Spleen (tissue), 11 donors: ENCODE data around the gene LDLRAP1. TPM values are rescaled to one million over a fixed set of nuclear protein-coding genes. Genes with fewer than 3 reads are reported as not detected.

Experiments
- DNase-seq: peaks from one replicate; pipeline ENCODE4 v3.0.0-alpha.2; 2020
- H3K27ac ChIP-seq, 8 donors: fragments of 200-600 bp; sonication (generic) in 7 of 8; 1 replicate in 4 of 8; 2 replicates in 4 of 8; pipeline versions ENCODE4 v1.5.0 to v1.8.0; 2016 to 2021; ENCODE audit warnings: inconsistent platforms in 4 of 8, mild to moderate bottlenecking in 4 of 8, moderate library complexity in 1 of 8
- H3K27me3 ChIP-seq, 7 donors: fragments of 200-600 bp; sonication (generic) in 6 of 7; replicated peaks in 1 of 7; 1 replicate in 4 of 7; 2 replicates in 3 of 7; pipeline versions ENCODE4 v1.5.0 to v1.8.0; 2016 to 2021; ENCODE audit warnings: inconsistent platforms in 3 of 7, mild to moderate bottlenecking in 1 of 7
- H3K36me3 ChIP-seq, 6 donors: fragments of 200-600 bp; sonication (generic) in 5 of 6; 1 replicate in 4 of 6; 2 replicates in 2 of 6; pipeline versions ENCODE4 v1.5.0 to v1.8.0; 2016 to 2021; ENCODE audit warnings: inconsistent platforms in 2 of 6
- H3K4me1 ChIP-seq, 6 donors: fragments of 200-600 bp; sonication (generic) in 5 of 6; 1 replicate in 3 of 6; 2 replicates in 3 of 6; pipeline versions ENCODE4 v1.5.0 to v1.8.0; 2016 to 2021; ENCODE audit warnings: inconsistent platforms in 3 of 6
- H3K4me3 ChIP-seq, 8 donors: fragments of 200-600 bp; sonication (generic) in 7 of 8; 1 replicate in 4 of 8; 2 replicates in 4 of 8; pipeline versions ENCODE4 v1.5.0 to v1.8.0; 2016 to 2021; ENCODE audit warnings: inconsistent platforms in 4 of 8, mild to moderate bottlenecking in 4 of 8, moderate library complexity in 2 of 8
- H3K9me3 ChIP-seq, 8 donors: fragments of 200-600 bp; sonication (generic) in 7 of 8; 1 replicate in 4 of 8; 2 replicates in 4 of 8; pipeline versions ENCODE4 v1.5.0 to v1.8.0; 2016 to 2021; ENCODE audit warnings: inconsistent platforms in 4 of 8
- POLR2A ChIP-seq, 3 donors: fragments of 450-650 bp; IDR thresholded peaks; one replicate each; pipeline ENCODE4 v1.5.1; 2017; ENCODE audit warnings: antibody characterized with exemption in 3 of 3, mild to moderate bottlenecking in 1 of 3
- POLR2AphosphoS5 ChIP-seq, 3 donors: sonication (generic); formaldehyde crosslinking; IDR thresholded peaks; one replicate each; pipeline ENCODE4 v1.5.1; 2017; ENCODE audit warnings: antibody characterized with exemption in 3 of 3
- WGBS, 5 donors: extraction: QIAGEN DNeasy Blood & Tissue Kit in 3 of 5; methylation state at CpG; one replicate each; pipeline versions ENCODE4 v1.1.5 to v1.1.7; 2013 to 2018; 5-methylcytosine and 5-hydroxymethylcytosine counted together
- intact Hi-C: fragments of 100-400 bp; cut with DNase I; formaldehyde crosslinking; loops from one replicate; pipeline ENCODE4 v1.15.0; 2023; ENCODE audit warnings: low total_unique reads
- polyA plus RNA-seq, 3 donors: library from polyadenylated mRNA; stranded (reverse); fragments of 200-250 nt; gene quantifications; one replicate each; pipeline ENCODE4 v1.2.1, GENCODE V29; 2013
- total RNA-seq, 7 donors: library from RNA; depleted of rRNA in 3 of 7; stranded (reverse); fragments of >200 nt in 3 of 7; fragmentation: NEBNext Ultra II Directional in 4 of 7; extraction: Animal tissue kit (Norgen Biotek cat#: 25700) in 4 of 7; gene quantifications; one replicate each; pipeline versions ENCODE4 v1.1.0 to v1.2.1, GENCODE V29; 2016 to 2021
- TF ChIP-seq, protein P1 (sequence below), 11 experiments: fragments of 200-600 bp in 7 of 11; fragments of 450-650 bp in 4 of 11; sonication (generic) in 4 of 11; IDR thresholded peaks in 8 of 11; conservative IDR thresholded peaks in 3 of 11; 1 replicate in 7 of 11; 2 replicates in 4 of 11; pipeline versions ENCODE4 v1.4.0 to v1.8.0; 2016 to 2021; ENCODE audit warnings: antibody characterized with exemption in 11 of 11, inconsistent platforms in 4 of 11, mild to moderate bottlenecking in 1 of 11
- donor health status: healthy with polysubstance abuse.
- donor health status: DM: no; HTN: no; CAD: no; lungs with moderate emphysema.
- donor health status: DM: no; HTN: no; CAD: no.
- donor health status: Bipolar disorder and iron deficiency.
- donor health status: healthy.
- donor health status: DM: no; HTN: no; CAD: no.
- donor health status: DM: yes; HTN: yes; CAD: no.

The LDLRAP1 gene
- total and polyA plus RNA-seq, 10 donors = 21.7 to 105 (median 72.4) TPM

DNA sequence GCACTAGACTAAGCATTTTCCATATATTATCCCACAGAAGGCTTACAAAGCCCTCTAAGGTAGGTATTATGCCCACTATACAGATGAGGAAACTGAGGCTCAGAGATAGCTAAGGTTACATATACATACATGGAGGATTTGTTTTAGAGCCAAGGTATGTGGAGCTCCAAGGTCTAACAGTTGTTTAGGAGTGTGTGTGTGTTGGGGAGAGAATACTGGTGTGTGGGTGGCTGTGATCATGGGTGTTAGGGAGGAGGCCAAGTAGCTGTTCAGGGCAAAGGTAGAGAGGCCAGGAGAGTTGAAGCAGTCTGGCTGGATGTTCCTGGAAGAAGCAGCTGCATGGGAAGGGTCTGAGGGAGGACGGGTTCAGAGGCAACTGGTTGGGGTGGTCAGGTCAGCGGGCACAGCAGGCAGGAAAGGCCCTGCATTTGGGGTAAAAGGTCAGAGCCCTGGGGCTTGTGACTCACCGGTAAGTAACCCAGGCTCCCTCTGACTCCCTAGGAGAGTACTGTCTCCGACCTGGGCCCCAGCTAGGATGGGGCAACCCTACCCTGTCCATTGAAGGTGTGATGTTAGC lies 5.1 kb upstream of the LDLRAP1 start:
- H3K27ac ChIP-seq = no peak overlapping the region
- no peaks in the 10 kb centered on the region for H3K9me3 ChIP-seq
- WGBS, 5 donors = 80 to 95% (median 84%) methylated on average over 4 of the region's 4 CpGs
- peak; percentile 10 for DNase-seq
- H3K4me1 ChIP-seq = peaks cover 0 to 34% (median 17%) of the 10 kb centered on the region in 6 donors
- H3K27me3 ChIP-seq = no peaks in the 10 kb centered on the region
- TF ChIP-seq POLR2A (IDR thresholded peaks at IDR 0.05) = no peak
- TF ChIP-seq, protein P1, sequence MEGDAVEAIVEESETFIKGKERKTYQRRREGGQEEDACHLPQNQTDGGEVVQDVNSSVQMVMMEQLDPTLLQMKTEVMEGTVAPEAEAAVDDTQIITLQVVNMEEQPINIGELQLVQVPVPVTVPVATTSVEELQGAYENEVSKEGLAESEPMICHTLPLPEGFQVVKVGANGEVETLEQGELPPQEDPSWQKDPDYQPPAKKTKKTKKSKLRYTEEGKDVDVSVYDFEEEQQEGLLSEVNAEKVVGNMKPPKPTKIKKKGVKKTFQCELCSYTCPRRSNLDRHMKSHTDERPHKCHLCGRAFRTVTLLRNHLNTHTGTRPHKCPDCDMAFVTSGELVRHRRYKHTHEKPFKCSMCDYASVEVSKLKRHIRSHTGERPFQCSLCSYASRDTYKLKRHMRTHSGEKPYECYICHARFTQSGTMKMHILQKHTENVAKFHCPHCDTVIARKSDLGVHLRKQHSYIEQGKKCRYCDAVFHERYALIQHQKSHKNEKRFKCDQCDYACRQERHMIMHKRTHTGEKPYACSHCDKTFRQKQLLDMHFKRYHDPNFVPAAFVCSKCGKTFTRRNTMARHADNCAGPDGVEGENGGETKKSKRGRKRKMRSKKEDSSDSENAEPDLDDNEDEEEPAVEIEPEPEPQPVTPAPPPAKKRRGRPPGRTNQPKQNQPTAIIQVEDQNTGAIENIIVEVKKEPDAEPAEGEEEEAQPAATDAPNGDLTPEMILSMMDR (IDR thresholded peaks at IDR 0.05 in 8 of 11, conservative IDR thresholded peaks at IDR 0.05 in 3 of 11) = no peak
- TF ChIP-seq POLR2AphosphoS5 (IDR thresholded peaks at IDR 0.05) = no peak
- intact Hi-C loops = no loop called here
- no peaks in the 10 kb centered on the region for H3K36me3 ChIP-seq
- H3K4me3 ChIP-seq = no peak overlapping the region

DNA sequence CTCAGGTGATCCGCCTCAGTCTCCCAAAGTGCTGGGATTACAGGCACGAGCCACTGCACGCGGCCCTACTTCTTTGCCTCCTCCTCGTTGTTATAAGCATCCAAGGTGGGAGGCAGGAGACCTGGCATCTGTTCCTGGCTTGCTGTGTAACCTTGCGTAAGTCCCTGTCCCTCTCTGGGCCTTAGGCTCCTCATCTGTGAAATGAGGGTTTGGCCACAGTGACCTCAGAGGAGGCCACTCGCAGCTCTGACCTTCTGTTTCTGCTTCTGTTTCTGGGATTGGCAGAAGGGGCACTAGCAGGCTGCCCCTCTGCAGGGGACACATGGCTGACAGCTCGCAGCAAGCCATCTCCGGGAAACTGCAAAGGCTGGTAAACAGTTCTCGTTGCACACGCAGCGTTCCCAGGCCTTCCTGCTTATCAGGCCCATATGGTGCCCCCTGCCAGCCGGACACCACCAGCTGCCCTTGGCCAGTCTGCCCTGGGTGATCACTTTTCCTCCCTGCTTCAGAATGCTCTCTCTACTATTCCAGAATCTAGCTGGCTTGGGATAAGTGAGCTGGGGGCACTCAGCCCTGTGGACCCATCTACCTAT lies 2.6 kb upstream of the LDLRAP1 start:
- intact Hi-C loops = no loop called here
- 79 to 91% (median 86%) methylated on average over 13 of the region's 13 CpGs for WGBS, 5 donors
- Histone ChIP-seq H3K4me1 (peaks cover 8 to 57% (median 39%) of the 10 kb centered on the region in 6 donors), H3K27me3 (peaks cover 0 to 4% (median 0%) of the 10 kb centered on the region in 7 donors), H3K4me3 (no peak overlapping the region), H3K9me3 (no peaks in the 10 kb centered on the region), H3K36me3 (peaks cover 0 to 2% (median 0%) of the 10 kb centered on the region in 6 donors), H3K27ac (peak overlapping the region in 6 of 8 donors; percentile 36 to 92 (median 72))
- TF ChIP-seq, protein P1 (IDR thresholded peaks at IDR 0.05 in 8 of 11, conservative IDR thresholded peaks at IDR 0.05 in 3 of 11) = no peak
- TF ChIP-seq POLR2AphosphoS5 (IDR thresholded peaks at IDR 0.05) = peak; percentile 78 to 83 (median 79)
- DNase-seq = no peak

DNA sequence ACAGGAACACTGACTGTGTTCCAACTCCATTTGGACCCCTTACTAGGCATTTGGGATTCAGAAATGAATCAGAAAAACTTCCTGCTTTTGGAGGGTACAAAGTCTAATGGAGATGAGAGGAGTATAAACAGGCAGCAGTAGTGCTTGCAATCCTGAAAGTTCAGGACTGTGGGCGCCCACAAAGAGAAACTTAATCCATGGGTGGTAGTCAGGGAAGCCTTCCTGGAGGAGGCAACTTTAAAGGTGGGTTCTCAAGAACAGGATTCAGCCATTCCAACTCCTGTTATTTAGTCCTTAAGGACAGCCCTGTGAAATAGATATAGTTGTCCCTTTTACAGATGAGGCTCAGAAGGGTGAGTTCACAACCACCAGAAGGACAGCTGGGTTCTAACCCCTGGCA lies 2.0 kb upstream of the LDLRAP1 start:
- no peak for DNase-seq
- Histone ChIP-seq H3K9me3 (no peaks in the 10 kb centered on the region), H3K4me3 (no peak overlapping the region), H3K27ac (peak overlapping the region in 6 of 8 donors; percentile 36 to 92 (median 72)), H3K36me3 (peaks cover 0 to 6% (median 0%) of the 10 kb centered on the region in 6 donors), H3K27me3 (peaks cover 0 to 4% (median 0%) of the 10 kb centered on the region in 7 donors), H3K4me1 (peaks cover 12 to 63% (median 45%) of the 10 kb centered on the region in 6 donors)
- TF ChIP-seq POLR2A (IDR thresholded peaks at IDR 0.05) = no peak
- no peak for TF ChIP-seq POLR2AphosphoS5 (IDR thresholded peaks at IDR 0.05)
- TF ChIP-seq, protein P1 (IDR thresholded peaks at IDR 0.05 in 8 of 11, conservative IDR thresholded peaks at IDR 0.05 in 3 of 11) = no peak
- intact Hi-C loops = no loop called here
- WGBS, 5 donors = 86 to 100% (median 93%) methylated on average over 1 of the region's 1 CpG

DNA sequence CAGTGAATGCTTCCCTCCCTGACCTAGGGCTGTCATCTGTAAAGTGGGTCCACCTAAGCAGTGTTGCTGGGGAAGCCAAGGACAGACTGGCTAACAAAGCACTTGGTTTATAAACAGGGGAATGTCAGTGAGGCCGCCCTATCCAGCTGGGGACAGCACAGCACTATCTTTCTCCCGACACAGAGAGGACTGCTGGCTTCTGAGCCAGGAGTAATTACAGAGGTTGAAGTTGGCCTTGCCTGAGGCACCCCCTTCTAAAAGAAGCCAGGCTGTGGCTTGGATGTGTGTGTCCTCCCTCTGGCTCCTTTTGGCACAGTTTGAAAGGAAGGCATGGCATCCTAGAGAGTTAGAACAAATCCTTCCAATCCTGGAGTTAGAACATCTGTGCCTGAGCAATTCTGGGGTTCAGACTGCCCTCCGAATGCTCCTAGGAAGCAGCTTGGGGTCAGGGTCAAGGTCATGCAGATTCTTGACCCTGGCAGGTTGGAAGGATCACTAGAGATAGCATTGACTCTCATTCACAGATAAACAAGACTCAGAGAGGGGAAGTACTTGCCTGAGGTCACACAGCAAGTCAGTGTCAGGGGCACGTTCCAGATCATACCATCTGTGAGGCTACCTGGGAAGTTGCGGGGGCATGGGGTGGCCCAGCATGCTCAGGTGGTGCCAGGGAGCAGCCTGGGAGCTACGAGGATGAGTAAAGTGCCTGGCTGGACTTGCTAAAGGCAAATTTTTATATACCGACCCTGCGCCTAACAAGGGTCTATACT lies 1.3 kb upstream of the LDLRAP1 start:
- DNase-seq = no peak
- Histone ChIP-seq H3K27ac (peak overlapping the region in 6 of 8 donors; percentile 39 to 92 (median 79)), H3K36me3 (peaks cover 0 to 6% (median 0%) of the 10 kb centered on the region in 6 donors), H3K9me3 (no peaks in the 10 kb centered on the region), H3K27me3 (peaks cover 0 to 4% (median 0%) of the 10 kb centered on the region in 7 donors), H3K4me3 (no peak overlapping the region), H3K4me1 (peaks cover 17 to 67% (median 51%) of the 10 kb centered on the region in 6 donors)
- 66 to 87% (median 78%) methylated on average over 8 of the region's 8 CpGs for WGBS, 5 donors
- intact Hi-C loops = no loop called here
- TF ChIP-seq, protein P1 (IDR thresholded peaks at IDR 0.05 in 8 of 11, conservative IDR thresholded peaks at IDR 0.05 in 3 of 11) = no peak
- no peak for TF ChIP-seq POLR2AphosphoS5 (IDR thresholded peaks at IDR 0.05)
- no peak for TF ChIP-seq POLR2A (IDR thresholded peaks at IDR 0.05)
